HEK293 (cell line): ENCODE data around the gene CORT.
A peak's percentile ranks its signal among the peaks of the same experiment; 100 is the strongest.
"Not testable (repeated sequence)": the region's sequence is repeated elsewhere in the genome, so short reads cannot be mapped to it uniquely, and the experiment has no call there.

Experiments
- CTCF ChIA-PET: fragments of 350-600 bp; formaldehyde crosslinking; extraction: SDS; loops from one replicate; lab custom pipeline; 2021; ENCODE audit warnings: antibody characterized with exemption; lab: Yijun Ruan, JAX
- POLR2A ChIA-PET: fragments of 300-600 bp; formaldehyde crosslinking; extraction: SDS; loops from one replicate; lab custom pipeline; 2020; ENCODE audit warnings: antibody characterized with exemption, inconsistent platforms; lab: Yijun Ruan, JAX
- H3K27ac ChIP-seq: fragments of 200-500 bp; sonication (Bioruptor generic); 2 replicates; pipeline ENCODE4 v1.5.1; 2014; ENCODE audit warnings: low read depth, low read length, control low read depth, inconsistent platforms; ENCODE audit errors: extremely low read depth
- H3K36me3 ChIP-seq, 2 experiments: fragments of 200-500 bp in 1 of 2; sonication (Bioruptor generic) in 1 of 2; 1 replicate in 1 of 2; 2 replicates in 1 of 2; pipeline ENCODE4 v1.5.1; 2014 to 2017; ENCODE audit warnings: inconsistent platforms in 2 of 2, low read length in 2 of 2; ENCODE audit not compliant: control insufficient read depth in 2 of 2, insufficient read depth in 1 of 2
- H3K4me1 ChIP-seq: fragments of 200-500 bp; sonication (Bioruptor generic); 2 replicates; pipeline ENCODE4 v1.5.1; 2014; ENCODE audit warnings: mild to moderate bottlenecking, low read length, inconsistent platforms; ENCODE audit not compliant: control insufficient read depth, insufficient read depth
- H3K4me3 ChIP-seq: 2 replicates; pipeline ENCODE4 v1.5.1; 2011; ENCODE audit warnings: low read depth, mild to moderate bottlenecking, control low read depth, low read length, moderate library complexity
- H3K9me3 ChIP-seq: fragments of 200-500 bp; sonication (Bioruptor generic); 2 replicates; pipeline ENCODE4 v1.5.1; 2014; ENCODE audit warnings: low read depth, low read length, inconsistent platforms; ENCODE audit not compliant: control insufficient read depth, insufficient read depth
- AEBP2 ChIP-seq: fragments of 450-650 bp; formaldehyde crosslinking; IDR thresholded peaks from 2 replicates; pipeline ENCODE4 v1.5.1; 2016; ENCODE audit warnings: missing biosample characterization, missing genetic modification characterization, borderline replicate concordance
- GLIS1 ChIP-seq: fragments of 450-650 bp; formaldehyde crosslinking; IDR thresholded peaks from 2 replicates; pipeline ENCODE4 v1.5.1; 2016; ENCODE audit warnings: missing biosample characterization, missing genetic modification characterization
- GLIS2 ChIP-seq: fragments of 450-650 bp; formaldehyde crosslinking; IDR thresholded peaks from 2 replicates; pipeline ENCODE4 v1.5.1; 2016; ENCODE audit warnings: missing biosample characterization, missing genetic modification characterization
- HOXD13 ChIP-seq: sonication (generic); formaldehyde crosslinking; IDR thresholded peaks from 2 replicates; pipeline ENCODE4 v1.8.0; 2022; ENCODE audit warnings: missing genetic modification reagents, borderline replicate concordance
- KLF16 ChIP-seq: fragments of 450-650 bp; formaldehyde crosslinking; IDR thresholded peaks from 2 replicates; pipeline ENCODE4 v1.5.1; 2017; ENCODE audit warnings: missing biosample characterization, missing genetic modification characterization
- KLF8 ChIP-seq: fragments of 450-650 bp; formaldehyde crosslinking; IDR thresholded peaks from 2 replicates; pipeline ENCODE4 v1.5.1; 2016; ENCODE audit warnings: missing biosample characterization, missing genetic modification characterization
- REST ChIP-seq: fragments of 450-650 bp; formaldehyde crosslinking; IDR thresholded peaks from 2 replicates; pipeline ENCODE4 v1.5.1; 2016; ENCODE audit warnings: missing biosample characterization, missing genetic modification characterization
- SCRT1 ChIP-seq: fragments of 450-650 bp; formaldehyde crosslinking; IDR thresholded peaks from 2 replicates; pipeline ENCODE4 v1.5.1; 2016; ENCODE audit warnings: missing biosample characterization, missing genetic modification characterization, borderline replicate concordance
- SCRT2 ChIP-seq: fragments of 450-650 bp; formaldehyde crosslinking; IDR thresholded peaks from 2 replicates; pipeline ENCODE4 v1.5.1; 2016; ENCODE audit warnings: missing biosample characterization, missing genetic modification characterization
- SP3 ChIP-seq: fragments of 450-650 bp; formaldehyde crosslinking; IDR thresholded peaks from 2 replicates; pipeline ENCODE4 v1.5.1; 2016; ENCODE audit warnings: missing biosample characterization, missing genetic modification characterization
- ZBTB48 ChIP-seq: fragments of 450-650 bp; formaldehyde crosslinking; IDR thresholded peaks from 2 replicates; pipeline ENCODE4 v1.5.1; 2016; ENCODE audit warnings: missing biosample characterization, missing genetic modification characterization
- ZBTB7A ChIP-seq: fragments of 450-650 bp; formaldehyde crosslinking; IDR thresholded peaks from 2 replicates; pipeline ENCODE4 v1.5.1; 2016; ENCODE audit warnings: low read depth, missing biosample characterization, missing genetic modification characterization
- ZNF2 ChIP-seq: fragments of 450-650 bp; formaldehyde crosslinking; IDR thresholded peaks from 2 replicates; pipeline ENCODE4 v1.5.1; 2016; ENCODE audit warnings: missing biosample characterization, missing genetic modification characterization
- ZNF292 ChIP-seq: fragments of 450-650 bp; formaldehyde crosslinking; IDR thresholded peaks from 2 replicates; pipeline ENCODE4 v1.5.1; 2016; ENCODE audit warnings: low read depth, missing biosample characterization, missing genetic modification characterization, borderline replicate concordance
- ZNF341 ChIP-seq: fragments of 450-650 bp; formaldehyde crosslinking; IDR thresholded peaks from 2 replicates; pipeline ENCODE4; 2016; ENCODE audit warnings: low read depth, missing biosample characterization, missing genetic modification characterization
- ZNF423 ChIP-seq: fragments of 450-650 bp; formaldehyde crosslinking; IDR thresholded peaks from 2 replicates; pipeline ENCODE4 v1.5.1; 2016; ENCODE audit warnings: missing biosample characterization, missing genetic modification characterization
- ZNF555 ChIP-seq: fragments of 450-650 bp; formaldehyde crosslinking; conservative IDR thresholded peaks from 2 replicates; pipeline ENCODE4 v1.5.1; 2017; ENCODE audit warnings: missing biosample characterization, mild to moderate bottlenecking, missing genetic modification characterization, inconsistent platforms
- ZNF629 ChIP-seq: fragments of 450-650 bp; formaldehyde crosslinking; IDR thresholded peaks from 2 replicates; pipeline ENCODE4 v1.5.1; 2017; ENCODE audit warnings: missing biosample characterization, missing genetic modification characterization
- ZNF658 ChIP-seq: fragments of 450-650 bp; formaldehyde crosslinking; IDR thresholded peaks from 2 replicates; pipeline ENCODE4; 2016; ENCODE audit warnings: missing biosample characterization, missing genetic modification characterization
- ZSCAN30 ChIP-seq: fragments of 450-650 bp; IDR thresholded peaks from 2 replicates; pipeline ENCODE4 v1.5.1; 2018; ENCODE audit warnings: missing biosample characterization, mild to moderate bottlenecking, missing genetic modification characterization, moderate library complexity
- TF ChIP-seq, protein P1 (sequence below): fragments of 450-650 bp; formaldehyde crosslinking; IDR thresholded peaks from 2 replicates; pipeline ENCODE4 v1.5.1; 2016; ENCODE audit warnings: missing biosample characterization, missing genetic modification characterization
- TF ChIP-seq, protein P2 (sequence below): fragments of 450-650 bp; formaldehyde crosslinking; IDR thresholded peaks from 2 replicates; pipeline ENCODE4 v1.5.1; 2016; ENCODE audit warnings: missing biosample characterization, missing genetic modification characterization
- TF ChIP-seq, protein P3 (sequence below): fragments of 450-650 bp; formaldehyde crosslinking; optimal IDR thresholded peaks from 2 replicates; pipeline ENCODE3; 2016; ENCODE audit warnings: missing biosample characterization, mild to moderate bottlenecking, missing genetic modification characterization

CORT gene

GRCh38 chr1:10474309-10474612 is 24.4 kb downstream of the CORT start:
- POLR2A ChIA-PET, H3K4me3 ChIP-seq: not testable (repeated sequence)

DNA sequence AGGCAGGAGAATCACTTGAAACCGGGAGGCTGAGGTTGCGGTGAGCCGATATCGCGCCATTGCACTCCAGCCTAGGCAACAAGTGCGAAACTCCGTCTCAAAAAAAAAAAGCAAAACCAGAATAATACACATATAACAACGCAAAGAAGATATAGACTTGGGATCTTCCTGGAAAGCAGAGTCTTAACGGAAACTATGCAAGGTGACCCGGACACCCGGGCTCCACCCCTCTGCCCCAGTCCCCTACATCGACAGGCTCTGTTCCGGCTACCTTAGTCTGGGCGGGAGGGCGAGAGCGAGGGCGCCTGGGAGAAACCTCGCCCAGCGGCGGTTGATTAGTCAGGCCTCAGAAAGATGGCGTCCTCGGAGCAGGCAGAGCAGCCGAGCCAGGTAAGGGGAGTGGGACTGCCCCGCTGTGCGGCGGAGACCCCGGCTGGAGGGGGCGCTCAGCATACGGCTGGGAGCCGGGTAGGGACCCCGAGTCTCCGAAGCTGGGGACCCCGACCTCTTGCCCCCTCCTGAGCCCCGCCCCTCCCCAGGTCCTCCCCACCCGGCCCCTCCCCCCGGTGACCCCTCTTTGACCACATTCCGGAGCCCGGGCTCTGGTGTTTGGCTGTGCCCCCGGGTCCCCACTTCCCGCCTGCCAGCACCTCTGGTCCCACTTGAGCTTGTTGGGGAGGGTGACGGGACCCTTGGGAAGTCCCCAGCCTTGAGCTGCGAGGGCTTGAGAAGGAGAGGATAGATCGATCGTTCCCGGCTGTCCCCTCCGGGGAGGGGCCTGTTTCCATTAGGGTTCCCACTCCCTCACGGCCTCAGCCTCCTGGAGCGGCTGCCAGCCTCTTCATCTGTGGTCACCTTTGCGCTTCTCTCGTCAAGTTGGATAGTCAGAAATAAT is 25.0 kb downstream of the CORT start, which contains the start of gene PEX14:
Gene PEX14 (plus strand): TSS at position 338 of the 895 bp plus-strand sequence. CDS start 17 bp downstream, at position 355.
- H3K27ac ChIP-seq: peak within 1 kb of the TSS; percentile 68
- no peaks in the 10 kb centered on the region for H3K9me3 ChIP-seq
- CTCF ChIA-PET: interaction anchor here (0.6 to 1.0 kb wide), 2 partner anchors 45 to 1169 kb away, joined by 3 read pairs; no protein-coding TSS in a partner anchor
- H3K4me3 ChIP-seq: peak within 1 kb of the TSS; percentile 92
- POLR2A ChIA-PET: interaction anchor here (0.5 to 0.6 kb wide), 2 partner anchors 12 to 76 kb away, joined by 3 read pairs; partner anchors contain the start of gene PGD
- no peaks in the 10 kb centered on the region for H3K4me1 ChIP-seq
- H3K36me3 ChIP-seq: peaks cover 0 to 13% of the 10 kb centered on the region in 2 experiments; a peak in 2 of 3 replicates
- TF ChIP-seq KLF16 (tag by site-specific recombination) (peak; percentile 88), ZNF658 (tag by site-specific recombination) (no peak), GLIS1 (tag by site-specific recombination) (peak; percentile 37; the same call in 1 of the 2 replicates), AEBP2 (no peak), ZNF423 (tag by site-specific recombination) (no peak), ZSCAN30 (tag by site-specific recombination) (no peak), ZNF629 (tag by site-specific recombination) (peak; percentile 60), HOXD13 (CRISPR knock-in tag) (no peak), ZNF341 (tag by site-specific recombination) (peak; percentile 86), ZNF2 (0 out of 2 replicates have a peak, but pooled peaks have one; percentile 20), ZNF292 (tag by site-specific recombination) (no peak), ZBTB48 (peak; percentile 44; the same call in 1 of the 2 replicates), KLF8 (tag by site-specific recombination) (peak; percentile 90), GLIS2 (tag by site-specific recombination) (peak; percentile 59; the same call in 1 of the 2 replicates), SP3 (tag by site-specific recombination) (peak; percentile 91), REST (tag by site-specific recombination) (0 out of 2 replicates have a peak, but pooled peaks have one; percentile 36), SCRT1 (peak; percentile 63; the same call in 1 of the 2 replicates), SCRT2 (tag by site-specific recombination) (peak; percentile 82), ZBTB7A (tag by site-specific recombination) (0 out of 2 replicates have a peak, but pooled peaks have one; percentile 65), ZNF555 (tag by site-specific recombination) (no peak)
- TF ChIP-seq, protein P1, sequence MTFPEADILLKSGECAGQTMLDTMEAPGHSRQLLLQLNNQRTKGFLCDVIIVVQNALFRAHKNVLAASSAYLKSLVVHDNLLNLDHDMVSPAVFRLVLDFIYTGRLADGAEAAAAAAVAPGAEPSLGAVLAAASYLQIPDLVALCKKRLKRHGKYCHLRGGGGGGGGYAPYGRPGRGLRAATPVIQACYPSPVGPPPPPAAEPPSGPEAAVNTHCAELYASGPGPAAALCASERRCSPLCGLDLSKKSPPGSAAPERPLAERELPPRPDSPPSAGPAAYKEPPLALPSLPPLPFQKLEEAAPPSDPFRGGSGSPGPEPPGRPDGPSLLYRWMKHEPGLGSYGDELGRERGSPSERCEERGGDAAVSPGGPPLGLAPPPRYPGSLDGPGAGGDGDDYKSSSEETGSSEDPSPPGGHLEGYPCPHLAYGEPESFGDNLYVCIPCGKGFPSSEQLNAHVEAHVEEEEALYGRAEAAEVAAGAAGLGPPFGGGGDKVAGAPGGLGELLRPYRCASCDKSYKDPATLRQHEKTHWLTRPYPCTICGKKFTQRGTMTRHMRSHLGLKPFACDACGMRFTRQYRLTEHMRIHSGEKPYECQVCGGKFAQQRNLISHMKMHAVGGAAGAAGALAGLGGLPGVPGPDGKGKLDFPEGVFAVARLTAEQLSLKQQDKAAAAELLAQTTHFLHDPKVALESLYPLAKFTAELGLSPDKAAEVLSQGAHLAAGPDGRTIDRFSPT (tag by site-specific recombination): no peak
- TF ChIP-seq, protein P2, sequence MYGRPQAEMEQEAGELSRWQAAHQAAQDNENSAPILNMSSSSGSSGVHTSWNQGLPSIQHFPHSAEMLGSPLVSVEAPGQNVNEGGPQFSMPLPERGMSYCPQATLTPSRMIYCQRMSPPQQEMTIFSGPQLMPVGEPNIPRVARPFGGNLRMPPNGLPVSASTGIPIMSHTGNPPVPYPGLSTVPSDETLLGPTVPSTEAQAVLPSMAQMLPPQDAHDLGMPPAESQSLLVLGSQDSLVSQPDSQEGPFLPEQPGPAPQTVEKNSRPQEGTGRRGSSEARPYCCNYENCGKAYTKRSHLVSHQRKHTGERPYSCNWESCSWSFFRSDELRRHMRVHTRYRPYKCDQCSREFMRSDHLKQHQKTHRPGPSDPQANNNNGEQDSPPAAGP (tag by site-specific recombination): peak; percentile 77; the same call in 1 of the 2 replicates
- TF ChIP-seq, protein P3, sequence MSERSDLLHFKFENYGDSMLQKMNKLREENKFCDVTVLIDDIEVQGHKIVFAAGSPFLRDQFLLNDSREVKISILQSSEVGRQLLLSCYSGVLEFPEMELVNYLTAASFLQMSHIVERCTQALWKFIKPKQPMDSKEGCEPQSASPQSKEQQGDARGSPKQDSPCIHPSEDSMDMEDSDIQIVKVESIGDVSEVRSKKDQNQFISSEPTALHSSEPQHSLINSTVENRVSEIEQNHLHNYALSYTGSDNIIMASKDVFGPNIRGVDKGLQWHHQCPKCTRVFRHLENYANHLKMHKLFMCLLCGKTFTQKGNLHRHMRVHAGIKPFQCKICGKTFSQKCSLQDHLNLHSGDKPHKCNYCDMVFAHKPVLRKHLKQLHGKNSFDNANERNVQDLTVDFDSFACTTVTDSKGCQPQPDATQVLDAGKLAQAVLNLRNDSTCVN (tag by site-specific recombination): peak; percentile 33

More at GRCh38 chr1:10474309-10474612, 24.4 kb downstream of the CORT start:
- CTCF ChIA-PET: interaction anchor here (1.0 kb wide), 1 partner anchor 44 kb away, joined by 3 read pairs; no protein-coding TSS in a partner anchor
- not testable (repeated sequence) for H3K9me3 ChIP-seq, H3K4me1 ChIP-seq, H3K27ac ChIP-seq
- peaks cover 3 to 15% of the 10 kb centered on the region in 2 experiments; a peak in 2 of 3 replicates for H3K36me3 ChIP-seq
